Tibial artery (tissue), 4 donors: ENCODE measurements around the gene SUMO3.

Experiments
- DNase-seq, 2 donors: peaks; one replicate each; pipeline ENCODE4 v3.0.0-alpha.2; 2019
- H3K27ac ChIP-seq, 2 donors: fragments of 200-600 bp; sonication (generic) in 1 of 2; 1 replicate in 1 of 2; 2 replicates in 1 of 2; pipeline ENCODE4 v1.5.1; 2018 to 2019; ENCODE audit warnings: mild to moderate bottlenecking in 1 of 2
- H3K27me3 ChIP-seq, 2 donors: fragments of 200-600 bp; sonication (generic) in 1 of 2; one replicate each; pipeline versions ENCODE4 v1.5.1 to v1.6.0; 2016 to 2019
- H3K36me3 ChIP-seq, 3 donors: fragments of 200-600 bp; sonication (generic) in 2 of 3; one replicate each; pipeline ENCODE4 v1.5.1; 2016 to 2019; ENCODE audit warnings: mild to moderate bottlenecking in 2 of 3
- H3K4me1 ChIP-seq, 4 donors: fragments of 200-600 bp; sonication (generic) in 2 of 4; 1 replicate in 3 of 4; 2 replicates in 1 of 4; pipeline ENCODE4 v1.5.1; 2016 to 2019
- H3K4me3 ChIP-seq, 2 donors: fragments of 200-600 bp; sonication (generic) in 1 of 2; 1 replicate in 1 of 2; 2 replicates in 1 of 2; pipeline ENCODE4 v1.5.1; 2018 to 2019; ENCODE audit warnings: mild to moderate bottlenecking in 2 of 2
- H3K9me3 ChIP-seq, 3 donors: fragments of 200-600 bp; sonication (generic) in 1 of 3; one replicate each; pipeline ENCODE4 v1.5.1; 2016 to 2019
- intact Hi-C: fragments of 100-400 bp; cut with DNase I; formaldehyde crosslinking; loops from one replicate; pipeline ENCODE4 v1.15.0; 2023; ENCODE audit warnings: low total_unique reads
- TF ChIP-seq, protein P1 (sequence below), 2 experiments: fragments of 200-600 bp in 1 of 2; fragments of 450-650 bp in 1 of 2; IDR thresholded peaks; one replicate each; pipeline ENCODE4 v1.5.1; 2017 to 2019; ENCODE audit warnings: antibody characterized with exemption in 2 of 2, mild to moderate bottlenecking in 1 of 2, moderate library complexity in 1 of 2

SUMO3 gene

DNA sequence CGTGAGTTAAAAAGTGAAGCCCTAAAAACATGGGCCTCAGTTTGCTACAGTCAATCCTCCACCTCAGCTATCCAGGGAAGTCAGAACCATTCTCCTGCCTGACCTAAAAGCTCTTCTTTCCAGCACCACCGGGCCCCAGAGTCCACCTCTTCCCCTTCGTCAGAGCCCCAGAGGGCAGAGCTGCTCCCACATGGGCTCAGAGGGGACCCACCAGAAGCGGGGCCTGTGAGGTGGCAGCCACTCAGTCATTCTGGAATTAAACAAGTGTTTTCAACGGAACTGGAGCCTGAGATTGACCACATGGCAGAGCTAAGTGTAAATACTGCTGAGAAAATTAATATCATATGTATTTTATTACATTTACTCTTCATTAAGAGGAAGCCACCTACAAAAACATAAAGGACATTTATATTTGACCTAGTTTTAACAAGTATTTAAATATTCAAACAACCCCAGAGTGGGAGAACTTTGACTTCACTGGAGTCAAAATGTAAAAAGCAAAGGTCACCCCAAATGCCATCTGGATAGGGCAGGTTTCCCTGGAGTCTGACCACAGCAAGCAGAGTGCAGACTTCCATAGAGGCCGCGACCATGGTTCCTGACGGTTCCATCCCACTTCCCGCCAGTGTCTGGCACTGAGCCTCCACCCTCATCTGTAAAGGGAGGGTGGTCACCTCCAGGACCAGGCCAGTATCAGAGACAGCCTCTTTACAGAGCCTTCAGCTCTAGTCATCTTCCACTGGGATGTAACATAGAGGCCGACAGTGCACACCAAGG is 1.8 kb downstream of the SUMO3 start:
- Histone ChIP-seq H3K27ac (no peak overlapping the region), H3K9me3 (peaks cover 0 to 7% (median 3%) of the 10 kb centered on the region in 3 donors), H3K4me1 (peaks cover 0 to 25% (median 20%) of the 10 kb centered on the region in 4 donors), H3K4me3 (no peak overlapping the region), H3K36me3 (peaks cover 0 to 21% (median 8%) of the 10 kb centered on the region in 3 donors), H3K27me3 (no peaks in the 10 kb centered on the region)
- TF ChIP-seq, protein P1, sequence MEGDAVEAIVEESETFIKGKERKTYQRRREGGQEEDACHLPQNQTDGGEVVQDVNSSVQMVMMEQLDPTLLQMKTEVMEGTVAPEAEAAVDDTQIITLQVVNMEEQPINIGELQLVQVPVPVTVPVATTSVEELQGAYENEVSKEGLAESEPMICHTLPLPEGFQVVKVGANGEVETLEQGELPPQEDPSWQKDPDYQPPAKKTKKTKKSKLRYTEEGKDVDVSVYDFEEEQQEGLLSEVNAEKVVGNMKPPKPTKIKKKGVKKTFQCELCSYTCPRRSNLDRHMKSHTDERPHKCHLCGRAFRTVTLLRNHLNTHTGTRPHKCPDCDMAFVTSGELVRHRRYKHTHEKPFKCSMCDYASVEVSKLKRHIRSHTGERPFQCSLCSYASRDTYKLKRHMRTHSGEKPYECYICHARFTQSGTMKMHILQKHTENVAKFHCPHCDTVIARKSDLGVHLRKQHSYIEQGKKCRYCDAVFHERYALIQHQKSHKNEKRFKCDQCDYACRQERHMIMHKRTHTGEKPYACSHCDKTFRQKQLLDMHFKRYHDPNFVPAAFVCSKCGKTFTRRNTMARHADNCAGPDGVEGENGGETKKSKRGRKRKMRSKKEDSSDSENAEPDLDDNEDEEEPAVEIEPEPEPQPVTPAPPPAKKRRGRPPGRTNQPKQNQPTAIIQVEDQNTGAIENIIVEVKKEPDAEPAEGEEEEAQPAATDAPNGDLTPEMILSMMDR (IDR thresholded peaks at IDR 0.05) = no peak
- intact Hi-C loops = loop anchor here (5.0 to 10.0 kb wide), 2 partner anchors 56 to 109 kb away; partner anchors contain the start of genes ITGB2 and PTTG1IP
- no peak for DNase-seq

DNA sequence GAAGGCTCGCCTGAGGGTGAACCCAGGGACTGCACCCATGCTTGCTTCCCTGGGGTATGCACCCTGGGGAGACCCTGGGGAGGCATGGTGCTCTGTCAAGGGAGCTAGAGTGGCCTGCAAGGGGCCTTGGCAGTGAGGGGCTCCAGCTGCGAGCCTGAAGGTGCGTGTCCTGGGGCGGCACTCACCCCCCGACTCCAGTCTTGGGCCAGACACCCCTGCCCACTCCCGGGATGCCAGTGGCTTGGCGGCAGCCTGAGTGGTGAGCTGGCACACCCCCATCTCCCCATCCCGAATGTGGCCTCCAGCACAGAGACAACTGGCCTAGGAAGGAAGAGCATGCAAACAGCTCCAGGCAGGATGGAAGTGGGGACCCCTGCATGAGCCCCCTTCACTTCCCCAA is 2.6 kb downstream of the SUMO3 start:
- DNase-seq = no peak
- intact Hi-C loops = loop anchor here (5.0 to 10.0 kb wide), 2 partner anchors 57 to 110 kb away; partner anchors contain the start of genes ITGB2 and PTTG1IP
- H3K4me1 ChIP-seq = peaks cover 0 to 25% (median 20%) of the 10 kb centered on the region in 4 donors
- H3K4me3 ChIP-seq = no peak overlapping the region
- H3K27me3 ChIP-seq = no peaks in the 10 kb centered on the region
- H3K9me3 ChIP-seq = peaks cover 0 to 7% (median 0%) of the 10 kb centered on the region in 3 donors
- peaks cover 0 to 30% (median 12%) of the 10 kb centered on the region in 3 donors for H3K36me3 ChIP-seq
- H3K27ac ChIP-seq = no peak overlapping the region
- TF ChIP-seq, protein P1 (IDR thresholded peaks at IDR 0.05) = no peak

DNA sequence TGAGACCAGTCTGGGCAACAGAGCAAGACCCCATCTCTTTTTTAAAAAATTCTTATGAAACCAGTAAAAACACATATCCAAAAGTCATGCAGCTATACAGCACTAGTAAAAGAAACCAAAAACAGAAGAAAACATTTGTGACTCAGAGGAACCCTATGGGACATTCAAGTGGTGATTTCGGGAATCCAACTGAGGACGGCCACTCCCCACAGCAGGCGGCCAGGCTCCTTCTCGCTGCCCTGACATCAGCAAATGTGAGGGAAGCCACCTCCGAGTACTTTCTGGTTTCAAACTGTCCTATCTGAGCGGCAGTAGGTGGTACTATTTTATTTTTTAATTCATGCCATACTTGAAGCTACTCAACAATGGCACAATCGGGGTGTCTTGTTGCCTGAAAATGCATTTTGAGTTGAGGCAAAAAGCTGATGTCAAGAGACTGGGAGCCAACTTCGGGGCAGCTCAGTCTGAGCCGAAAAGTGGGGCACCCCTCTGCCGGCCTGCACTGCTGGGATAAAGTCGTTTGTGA is 3.3 kb downstream of the SUMO3 start:
- Histone ChIP-seq H3K36me3 (peaks cover 0 to 36% (median 18%) of the 10 kb centered on the region in 3 donors), H3K9me3 (peaks cover 0 to 5% (median 0%) of the 10 kb centered on the region in 3 donors), H3K27me3 (no peaks in the 10 kb centered on the region), H3K4me3 (no peak overlapping the region), H3K4me1 (peaks cover 0 to 25% (median 20%) of the 10 kb centered on the region in 4 donors), H3K27ac (no peak overlapping the region)
- TF ChIP-seq, protein P1 (IDR thresholded peaks at IDR 0.05) = no peak
- no peak for DNase-seq
- intact Hi-C loops = loop anchor here (5.0 to 10.0 kb wide), 2 partner anchors 58 to 110 kb away; partner anchors contain the start of genes ITGB2 and PTTG1IP

DNA sequence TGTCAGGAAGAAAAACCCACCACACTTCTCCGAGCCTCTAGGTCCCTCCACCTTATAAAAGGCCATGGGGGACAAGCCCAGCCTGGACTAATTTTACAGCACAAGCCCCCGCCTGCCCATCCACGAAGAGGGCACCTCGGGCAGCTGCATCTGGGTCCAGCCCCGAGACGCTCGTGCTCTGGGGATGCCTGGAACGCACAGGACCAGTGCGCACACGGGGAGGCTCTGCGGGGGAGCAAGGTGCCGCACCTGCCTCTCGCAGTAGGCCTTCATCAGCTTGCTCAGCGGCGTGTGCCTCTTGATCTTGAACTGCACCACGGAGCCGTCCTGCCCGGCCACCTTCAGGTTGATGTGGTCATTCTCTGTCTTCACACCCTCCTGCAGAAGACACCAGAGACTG is 4.1 kb downstream of the SUMO3 start:
- peaks cover 0 to 45% (median 25%) of the 10 kb centered on the region in 3 donors for H3K36me3 ChIP-seq
- intact Hi-C loops = loop anchor here (10.0 kb wide), 1 partner anchor 111 kb away; the partner anchor contains the start of gene ITGB2
- TF ChIP-seq, protein P1 (IDR thresholded peaks at IDR 0.05) = no peak
- DNase-seq = no peak
- no peaks in the 10 kb centered on the region for H3K27me3 ChIP-seq
- H3K9me3 ChIP-seq = no peaks in the 10 kb centered on the region
- H3K4me3 ChIP-seq = no peak overlapping the region
- peaks cover 0 to 23% (median 19%) of the 10 kb centered on the region in 4 donors for H3K4me1 ChIP-seq
- H3K27ac ChIP-seq = no peak overlapping the region

DNA sequence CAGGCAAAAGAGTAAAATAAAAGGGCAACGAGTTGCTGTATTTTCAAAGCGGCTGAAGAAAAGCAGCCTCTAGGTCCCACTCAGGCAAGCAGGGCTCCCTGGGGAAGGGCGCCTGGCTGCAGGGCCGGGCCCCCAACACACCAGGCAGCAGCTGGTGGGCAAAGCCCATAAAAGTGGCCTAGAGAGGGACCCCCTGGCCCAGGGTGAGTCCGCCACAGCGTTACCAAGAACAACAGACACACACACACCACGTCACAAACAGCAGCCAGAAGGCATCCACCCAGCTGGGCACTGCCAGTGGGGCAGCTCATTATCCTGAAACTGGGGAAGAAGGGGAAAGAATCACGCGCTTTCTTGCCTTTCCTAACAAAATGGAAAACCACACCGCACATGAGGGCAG is 4.7 kb downstream of the SUMO3 start:
- H3K36me3 ChIP-seq = peaks cover 3 to 50% (median 30%) of the 10 kb centered on the region in 3 donors
- peaks cover 0 to 19% (median 13%) of the 10 kb centered on the region in 4 donors for H3K4me1 ChIP-seq
- H3K27ac ChIP-seq = no peak overlapping the region
- no peaks in the 10 kb centered on the region for H3K9me3 ChIP-seq
- no peak for DNase-seq
- H3K4me3 ChIP-seq = no peak overlapping the region
- TF ChIP-seq, protein P1 (IDR thresholded peaks at IDR 0.05) = no peak
- no peaks in the 10 kb centered on the region for H3K27me3 ChIP-seq
- intact Hi-C loops = loop anchor here (10.0 kb wide), 1 partner anchor 112 kb away; the partner anchor contains the start of gene ITGB2
